Prostate gland (tissue), 1 donor: ENCODE data around the gene ZC3HAV1L.

Source experiments
- POLR2A ChIP-seq: fragments of 450-650 bp; IDR thresholded peaks from one replicate; pipeline ENCODE4 v1.6.1; 2016; ENCODE audit warnings: antibody characterized with exemption, mild to moderate bottlenecking
- POLR2AphosphoS5 ChIP-seq: sonication (generic); formaldehyde crosslinking; IDR thresholded peaks from one replicate; pipeline ENCODE4 v1.6.1; 2017; ENCODE audit warnings: antibody characterized with exemption

DNA sequence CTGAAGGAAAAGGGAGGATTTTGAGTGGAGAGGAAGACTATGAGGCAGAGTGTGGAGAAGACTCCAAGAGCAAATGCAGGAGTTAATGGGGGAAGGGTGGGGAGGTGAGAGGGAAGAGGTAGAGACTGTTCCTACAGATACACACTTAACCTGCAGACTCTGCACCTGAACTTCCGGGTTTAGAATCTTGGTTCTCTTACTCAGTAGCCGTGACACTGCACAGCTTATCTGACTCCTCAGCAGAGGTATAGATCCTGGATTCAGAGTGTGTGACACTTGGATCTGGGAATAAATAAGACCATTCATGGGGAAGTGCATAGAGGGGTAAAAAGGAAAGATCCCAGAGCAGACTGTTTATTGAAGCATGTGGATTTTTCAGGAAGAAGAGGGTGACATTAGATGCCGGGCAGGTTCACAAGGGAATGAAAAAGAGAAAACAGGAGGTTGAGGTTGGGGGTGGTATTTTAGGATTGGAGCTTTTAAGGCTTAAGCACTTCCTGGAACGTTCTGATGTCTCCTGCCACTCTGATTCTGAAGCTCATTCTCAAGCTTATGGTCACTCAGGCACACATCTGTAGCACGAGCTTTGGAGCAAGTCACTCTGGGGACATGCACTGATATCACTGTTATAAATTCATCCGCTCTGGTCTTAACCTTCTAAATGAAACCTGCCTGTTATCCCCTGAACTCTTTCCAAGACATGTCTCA, 5.7 kb upstream of the ZC3HAV1L start:
- TF ChIP-seq POLR2AphosphoS5 = no peak
- no peak for TF ChIP-seq POLR2A
